OCI-LY7 (cell line): ENCODE data around the gene UBE3B. TPM values are rescaled to one million over a fixed set of nuclear protein-coding genes. Genes with fewer than 3 reads are reported as not detected.

Experiments used
- BruUV-seq: library from RNA; stranded (reverse); fragments of 400-500 nt; replicated peaks from 2 replicates; lab custom pipeline; 2021; lab: Mats Ljungman, UMichigan
- CTCF ChIA-PET: fragments of 300-600 bp; sonication (Branson Sonifier 250); formaldehyde crosslinking; loops from one replicate; lab custom pipeline; 2022; ENCODE audit warnings: antibody characterized with exemption; ENCODE audit not compliant: unreplicated experiment; lab: Charles Lee
- POLR2A ChIA-PET: fragments of 300-600 bp; sonication (Branson Sonifier 250); formaldehyde crosslinking; loops from one replicate; lab custom pipeline; 2022; ENCODE audit warnings: antibody characterized with exemption; lab: Charles Lee
- DNase-seq: peaks from one replicate; pipeline ENCODE4 v3.0.0-alpha.2; 2015; ENCODE audit warnings: low spot score
- H2AFZ ChIP-seq: fragments of 200-600 bp; sonication (generic), shearing (Covaris generic); 2 replicates; pipeline ENCODE4 v1.6.1; 2014; ENCODE audit warnings: mild to moderate bottlenecking, antibody characterized with exemption, low read length, moderate library complexity
- H3K27ac ChIP-seq: fragments of 200-600 bp; sonication (generic); 2 replicates; pipeline ENCODE4 v1.5.1; 2014; ENCODE audit warnings: mixed run types, low read depth, mild to moderate bottlenecking, moderate library complexity, low read length, inconsistent platforms; ENCODE audit not compliant: poor library complexity, severe bottlenecking
- H3K36me3 ChIP-seq: fragments of 200-600 bp; sonication (generic); 2 replicates; pipeline ENCODE4 v1.6.1; 2014; ENCODE audit warnings: mild to moderate bottlenecking, antibody characterized with exemption, low read length, moderate library complexity, mixed read lengths; ENCODE audit not compliant: insufficient read depth
- H3K4me1 ChIP-seq: fragments of 200-600 bp; sonication (generic); 2 replicates; pipeline ENCODE4 v1.5.1; 2014; ENCODE audit warnings: mild to moderate bottlenecking, low read length; ENCODE audit not compliant: insufficient read depth, poor library complexity, severe bottlenecking
- H3K4me2 ChIP-seq: fragments of 200-600 bp; sonication (generic); 2 replicates; pipeline ENCODE4 v1.6.1; 2014; ENCODE audit warnings: mild to moderate bottlenecking, low read length
- H3K4me3 ChIP-seq: fragments of 200-600 bp; sonication (generic); 2 replicates; pipeline ENCODE4 v1.5.1; 2014; ENCODE audit warnings: mild to moderate bottlenecking, low read depth, low read length; ENCODE audit not compliant: poor library complexity, severe bottlenecking
- H3K79me2 ChIP-seq: fragments of 200-600 bp; sonication (generic); 2 replicates; pipeline ENCODE4 v1.6.1; 2016; ENCODE audit warnings: low read depth, mild to moderate bottlenecking, low read length, moderate library complexity, mixed read lengths; ENCODE audit not compliant: insufficient read depth
- H3K9me2 ChIP-seq: fragments of 200-600 bp; sonication (generic); 2 replicates; pipeline ENCODE4 v1.6.1; 2016; ENCODE audit warnings: mild to moderate bottlenecking, low read length, mixed read lengths; ENCODE audit not compliant: insufficient read depth
- H3K9me3 ChIP-seq: fragments of 200-600 bp; sonication (generic); 2 replicates; pipeline ENCODE4 v1.6.1; 2014; ENCODE audit warnings: mild to moderate bottlenecking, mixed run types, low read length, mixed read lengths
- H4K20me1 ChIP-seq: fragments of 200-600 bp; sonication (generic); 2 replicates; pipeline ENCODE4 v1.6.1; 2014; ENCODE audit warnings: mild to moderate bottlenecking, antibody characterized with exemption, low read length, moderate library complexity, mixed read lengths; ENCODE audit not compliant: insufficient read depth
- CTCF ChIP-seq: fragments of 200-600 bp; sonication (generic); conservative IDR thresholded peaks from 2 replicates; pipeline ENCODE4 v1.5.1; 2014; ENCODE audit warnings: mild to moderate bottlenecking, antibody characterized with exemption, low read length, moderate library complexity, mixed read lengths
- EZH2phosphoT487 ChIP-seq: fragments of 200-600 bp; sonication (generic); IDR thresholded peaks from 2 replicates; pipeline ENCODE4 v1.6.1; 2018; ENCODE audit warnings: low read depth, borderline replicate concordance, mild to moderate bottlenecking, mixed run types, antibody characterized with exemption, low read length, moderate library complexity, mixed read lengths
- intact Hi-C: fragments of 100-400 bp; cut with micrococcal nuclease; formaldehyde crosslinking; loops from one replicate; pipeline ENCODE4 v1.10.0; 2022; ENCODE audit not compliant: unreplicated experiment
- total RNA-seq, 2 experiments: library from RNA; depleted of rRNA in 1 of 2; stranded (reverse); fragments of >200 nt in 1 of 2; shearing (Covaris generic) in 1 of 2; gene quantifications; 2 replicates each; pipeline ENCODE4 v1.2.3, GENCODE V29; 2014 to 2022

Gene UBE3B
- total RNA-seq, 2 experiments from 2014 or later: 27.8 to 32.6 TPM

GRCh38 chr12:109572506-109572845, 95.0 kb downstream of the UBE3B start:
- no peak for DNase-seq
- peaks cover 37% of the 10 kb centered on the region for H3K36me3 ChIP-seq
- no TSS peak for BruUV-seq
- peak overlapping the region; percentile 93 for H2AFZ ChIP-seq
- intact Hi-C loops: no loop called here
- H3K27ac ChIP-seq: peak overlapping the region; percentile 65
- TF ChIP-seq EZH2phosphoT487 (no peak), CTCF (no peak)
- peaks cover 17% of the 10 kb centered on the region for H3K4me1 ChIP-seq
- H3K79me2 ChIP-seq: peaks cover 4% of the 10 kb centered on the region; the same call in 1 of the 2 replicates
- H3K9me2 ChIP-seq: no peaks in the 10 kb centered on the region
- H3K9me3 ChIP-seq: no peaks in the 10 kb centered on the region
- H3K4me3 ChIP-seq: peak overlapping the region; percentile 75
- no peaks in the 10 kb centered on the region for H4K20me1 ChIP-seq
- peak overlapping the region; percentile 98 for H3K4me2 ChIP-seq
- POLR2A ChIA-PET: interaction anchor here (0.6 to 2.1 kb wide), 5 partner anchors 11 to 20 kb away, joined by 3 to 14 read pairs (median 3); no protein-coding TSS in a partner anchor
- CTCF ChIA-PET: no interaction called here

DNA sequence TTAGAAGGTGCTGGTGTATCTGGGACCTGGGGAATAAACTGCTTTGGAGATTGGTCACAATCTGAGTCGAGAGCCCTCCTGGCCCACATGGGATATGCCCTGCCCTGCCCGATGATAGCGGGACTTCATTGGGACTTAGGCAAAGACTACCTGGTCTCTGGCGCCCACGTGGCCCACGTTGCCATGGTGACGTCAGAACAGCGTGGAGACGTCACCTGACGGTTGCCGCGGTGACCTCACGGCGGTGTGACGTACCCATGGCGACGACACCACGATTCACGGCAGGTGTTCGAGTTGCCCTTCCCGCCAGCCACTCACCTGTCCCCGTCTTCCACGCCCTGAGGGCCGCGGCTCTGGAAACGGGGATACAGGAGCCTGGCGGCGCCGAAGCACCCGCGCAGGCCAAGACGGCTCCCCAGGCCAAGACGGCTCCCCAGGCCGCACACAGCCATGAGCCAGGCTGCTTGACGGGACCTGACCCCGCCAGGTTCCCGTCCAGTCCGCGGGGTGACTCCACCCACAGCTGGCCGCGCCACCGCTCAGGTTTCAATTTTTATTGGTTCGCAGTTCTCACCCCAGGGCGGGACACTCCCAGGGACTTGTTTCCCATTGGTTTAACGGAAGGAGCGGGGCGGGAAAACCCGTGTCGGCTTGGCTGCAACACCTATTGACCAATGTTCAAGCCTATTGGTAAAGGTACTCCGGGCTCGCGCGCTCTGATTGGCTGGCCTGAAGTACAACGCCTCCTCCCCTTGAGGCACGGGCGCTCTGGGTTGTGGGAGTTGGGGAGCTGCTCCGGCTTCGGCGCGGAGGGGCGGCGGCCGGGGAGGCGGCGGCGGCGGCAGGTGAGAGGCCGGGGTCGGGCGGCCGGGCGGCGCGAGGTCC, 95.8 kb downstream of the UBE3B start, which contains the start of the genes MMAB and MVK:
MMAB (minus strand) TSS at position 476 of the 885 bp plus-strand sequence; CDS start at position 452, 24 bp downstream.
MVK (plus strand) TSS at position 766 of the 885 bp plus-strand sequence. CDS start 1,029 bp downstream, outside the sequence.
- peak; percentile 99 for DNase-seq
- H3K4me3 ChIP-seq: peak within 1 kb of the TSS; percentile 75
- H2AFZ ChIP-seq: peak within 1 kb of the TSS; percentile 93
- H3K36me3 ChIP-seq: peaks cover 39% of the 10 kb centered on the region
- H3K9me3 ChIP-seq: no peaks in the 10 kb centered on the region
- no peak for TF ChIP-seq CTCF
- no peak for TF ChIP-seq EZH2phosphoT487
- peak within 1 kb of the TSS; percentile 65 for H3K27ac ChIP-seq
- ChIA-PET CTCF (interaction anchor here (0.5 kb wide), 1 partner anchor 35 kb away, joined by 3 read pairs; no protein-coding TSS in a partner anchor), POLR2A (interaction anchor here (0.6 to 2.1 kb wide), 11 partner anchors 8 to 418 kb away, joined by 3 to 14 read pairs (median 3); no protein-coding TSS in a partner anchor)
- no peaks in the 10 kb centered on the region for H4K20me1 ChIP-seq
- intact Hi-C loops: no loop called here
- H3K9me2 ChIP-seq: no peaks in the 10 kb centered on the region
- peaks cover 17% of the 10 kb centered on the region for H3K4me1 ChIP-seq
- peak within 1 kb of the TSS; percentile 98 for H3K4me2 ChIP-seq
- peaks cover 4% of the 10 kb centered on the region; the same call in 1 of the 2 replicates for H3K79me2 ChIP-seq
- BruUV-seq: no TSS peak
